ENCODE data around the gene RALGDS. TPM values are rescaled to one million over a fixed set of nuclear protein-coding genes. Genes with fewer than 3 reads are reported as not detected.
A peak's percentile ranks its signal among the peaks of the same experiment; 100 is the strongest.
"Not testable (repeated sequence)": the region's sequence is repeated elsewhere in the genome, so short reads cannot be mapped to it uniquely, and the experiment has no call there.

RALGDS gene
- 100 to 1,000 TPM in 1 of 7 donors, 10 to 100 TPM in 6; 26.6 to 139 (median 48.8) TPM for total RNA-seq
- 10 to 100 TPM; 26.2 to 55.4 TPM for polyA plus RNA-seq
- long read RNA-seq, donor 1, transcript RALGDS-215 (3 exons, 1,052 nt), result major isoform, 6 of 20 reads
- long read RNA-seq, donor 1, partial matches to known transcripts, result 2 of 20 reads
- long read RNA-seq, donor 1, other reads (novel, unspliced or antisense), result 9 of 20 reads
- long read RNA-seq, donor 2, partial matches to known transcripts, result 0 of 5 reads
- long read RNA-seq, donor 2, other reads (novel, unspliced or antisense), result 0 of 5 reads
- long read RNA-seq, donor 3, transcript RALGDS-202 (18 exons, 3,634 nt), result minor isoform, 6 of 166 reads
- long read RNA-seq, donor 3, transcript RALGDS-205 (18 exons, 3,801 nt), result major isoform, 32 of 166 reads
- long read RNA-seq, donor 3, transcript RALGDS-201 (18 exons, 3,598 nt), result minor isoform, 5 of 166 reads
- long read RNA-seq, donor 3, partial matches to known transcripts, result 20 of 166 reads
- long read RNA-seq, donor 3, other reads (novel, unspliced or antisense), result 98 of 166 reads

GRCh38 chr9:133121198-133121914 is at the start of gene RALGDS:
Gene RALGDS, minus strand, starts transcription at chr9:133121240. Its CDS starts 86 bp downstream, at chr9:133121154.
- intact Hi-C loops (cut with DNase I), result no loop called here

GRCh38 chr9:133170716-133171115 is 49.7 kb upstream of the RALGDS start:
- intact Hi-C loops (cut with DNase I), result no loop called here
- no peaks in the 10 kb centered on the region for H3K36me3 ChIP-seq
- H3K4me1 ChIP-seq (ENCODE audit: insufficient read depth), result no peaks in the 10 kb centered on the region
- H3K4me3 ChIP-seq, result no peak overlapping the region
- peak in 1 of 5 donors; percentile 16 for DNase-seq
- 84 to 85% (median 85%) methylated on average over 11 of the region's 11 CpGs for WGBS, 3 donors
- TF ChIP-seq EP300 (IDR thresholded peaks at IDR 0.05), result no peak
- TF ChIP-seq POLR2A (IDR thresholded peaks at IDR 0.05), result no peak
- H3K9me3 ChIP-seq, result no peaks in the 10 kb centered on the region
- H3K27ac ChIP-seq, result no peak overlapping the region
- no peaks in the 10 kb centered on the region for H3K27me3 ChIP-seq

More at GRCh38 chr9:133121198-133121914, at the start of gene RALGDS:
- DNase-seq, result peak; percentile 84 to 92 (median 90)
- Histone ChIP-seq H3K9me3 (no peaks in the 10 kb centered on the region), H3K36me3 (no peaks in the 10 kb centered on the region), H3K4me3 (peak within 1 kb of the TSS; percentile 70), H3K27me3 (no peaks in the 10 kb centered on the region), H3K27ac (peak within 1 kb of the TSS; percentile 48 to 75), H3K4me1 (ENCODE audit: insufficient read depth) (peaks cover 34% of the 10 kb centered on the region)
- TF ChIP-seq CTCF (IDR thresholded peaks at IDR 0.05) (no peak), EP300 (IDR thresholded peaks at IDR 0.05) (no peak), POLR2A (IDR thresholded peaks at IDR 0.05) (no peak)
- WGBS, 3 donors, result 14 to 60% (median 18%) methylated on average over 11 to 53 of the region's 53 CpGs

GRCh38 chr9:133169687-133170086 is 48.6 kb upstream of the RALGDS start:
- H3K27ac ChIP-seq; intact Hi-C loops (cut with DNase I); H3K9me3 ChIP-seq; H3K4me3 ChIP-seq; H3K4me1 ChIP-seq (ENCODE audit: insufficient read depth); H3K27me3 ChIP-seq; H3K36me3 ChIP-seq: not testable (repeated sequence)
- peak in 1 of 5 donors; percentile 17 for DNase-seq
- WGBS, 3 donors, result 83 to 91% (median 89%) methylated on average over 12 of the region's 12 CpGs

DNA sequence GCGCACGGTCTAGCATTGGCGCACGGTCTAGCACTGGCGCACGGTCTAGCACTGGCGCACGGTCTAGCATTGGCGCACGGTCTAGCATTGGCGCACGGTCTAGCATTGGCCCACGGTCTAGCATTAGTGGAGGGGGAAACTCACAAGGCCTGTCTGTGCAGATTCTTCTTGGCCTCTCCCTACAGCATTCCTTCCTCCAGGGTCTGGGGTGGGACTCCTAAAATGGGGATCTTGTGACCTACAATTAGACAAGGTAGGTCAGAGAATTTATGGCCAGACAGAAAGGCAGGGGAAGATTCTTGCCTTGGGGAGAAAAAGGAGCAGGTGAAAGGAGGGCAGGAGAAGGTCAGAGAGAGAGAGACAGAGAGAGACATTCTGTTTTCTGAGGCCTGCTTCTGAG is 48.1 kb upstream of the RALGDS start:
- intact Hi-C loops (cut with DNase I), result no loop called here
- Histone ChIP-seq H3K4me1 (ENCODE audit: insufficient read depth) (no peaks in the 10 kb centered on the region), H3K4me3 (no peak overlapping the region), H3K9me3 (no peaks in the 10 kb centered on the region), H3K27ac (no peak overlapping the region), H3K36me3 (no peaks in the 10 kb centered on the region), H3K27me3 (no peaks in the 10 kb centered on the region)
- 88 to 92% (median 92%) methylated on average over 13 of the region's 13 CpGs for WGBS, 3 donors
- TF ChIP-seq CTCF (IDR thresholded peaks at IDR 0.05) (no peak), EP300 (IDR thresholded peaks at IDR 0.05) (no peak), POLR2A (IDR thresholded peaks at IDR 0.05) (no peak)
- peak in 1 of 5 donors; percentile 20 for DNase-seq

GRCh38 chr9:133168432-133168831 is 47.4 kb upstream of the RALGDS start:
- peak in 1 of 5 donors; percentile 10 for DNase-seq
- WGBS, 3 donors, result 20 to 47% (median 24%) methylated on average over 6 of the region's 6 CpGs
- Histone ChIP-seq H3K27ac (no peak overlapping the region), H3K4me1 (ENCODE audit: insufficient read depth) (no peaks in the 10 kb centered on the region), H3K4me3 (no peak overlapping the region), H3K27me3 (no peaks in the 10 kb centered on the region), H3K36me3 (no peaks in the 10 kb centered on the region), H3K9me3 (no peaks in the 10 kb centered on the region)
- TF ChIP-seq CTCF (IDR thresholded peaks at IDR 0.05), result no peak
- no peak for TF ChIP-seq EP300 (IDR thresholded peaks at IDR 0.05)
- no peak for TF ChIP-seq POLR2A (IDR thresholded peaks at IDR 0.05)
- intact Hi-C loops (cut with DNase I), result no loop called here
